ENCODE results near the gene SFTA2. TPM values are rescaled to one million over a fixed set of nuclear protein-coding genes. Genes with fewer than 3 reads are reported as not detected.
A peak's percentile ranks its signal among the peaks of the same experiment; 100 is the strongest.

Gene SFTA2
- total and polyA plus RNA-seq, 9 of the 15 experiments (the other 6 are each of a cell fraction or from before 2014, with no cell fraction given) = not detected

DNA sequence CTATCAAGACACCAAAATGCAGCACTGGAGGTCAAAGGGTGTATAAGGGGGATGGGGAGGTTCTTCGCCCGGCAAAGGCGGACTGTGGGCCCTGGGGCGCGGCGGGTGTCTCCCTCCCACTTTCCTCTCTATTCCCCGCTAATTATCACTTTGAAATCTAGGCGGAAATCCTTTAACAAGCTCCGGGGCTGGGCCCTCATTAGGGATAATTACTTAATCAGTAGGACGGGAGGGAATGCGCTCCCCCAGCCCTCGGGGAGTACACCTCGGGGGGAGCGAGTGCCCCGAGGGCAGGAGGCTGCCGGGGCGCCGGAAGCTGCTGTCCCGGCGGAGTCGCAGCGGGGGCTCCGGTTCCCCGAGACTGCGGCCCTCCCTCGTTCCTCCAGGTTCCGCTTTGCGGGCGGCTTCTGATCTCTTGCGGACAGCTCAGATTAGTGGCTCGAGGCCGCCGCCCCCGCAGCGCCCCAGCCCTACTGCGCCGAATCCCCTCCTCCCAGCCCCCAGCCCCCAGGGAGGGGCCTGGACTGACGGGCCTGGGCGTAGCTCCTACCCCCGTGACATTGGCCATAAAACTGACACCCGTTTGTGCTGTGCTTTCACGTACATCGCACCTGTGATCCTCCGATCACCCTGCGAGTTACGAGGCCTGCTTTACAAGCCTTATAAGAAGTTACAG, 23.5 kb upstream of the SFTA2 start (continued):
- peak; percentile 82 for TF ChIP-seq ZBTB7A (IDR thresholded peaks at IDR 0.05; ENCODE audit: borderline replicate concordance, control insufficient read depth, low read depth, low read length)
- TF ChIP-seq, protein P1, sequence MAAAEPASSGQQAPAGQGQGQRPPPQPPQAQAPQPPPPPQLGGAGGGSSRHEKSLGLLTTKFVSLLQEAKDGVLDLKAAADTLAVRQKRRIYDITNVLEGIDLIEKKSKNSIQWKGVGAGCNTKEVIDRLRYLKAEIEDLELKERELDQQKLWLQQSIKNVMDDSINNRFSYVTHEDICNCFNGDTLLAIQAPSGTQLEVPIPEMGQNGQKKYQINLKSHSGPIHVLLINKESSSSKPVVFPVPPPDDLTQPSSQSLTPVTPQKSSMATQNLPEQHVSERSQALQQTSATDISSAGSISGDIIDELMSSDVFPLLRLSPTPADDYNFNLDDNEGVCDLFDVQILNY (CRISPR knock-in tag; IDR thresholded peaks at IDR 0.05) = no peak
- TF ChIP-seq, protein P2, sequence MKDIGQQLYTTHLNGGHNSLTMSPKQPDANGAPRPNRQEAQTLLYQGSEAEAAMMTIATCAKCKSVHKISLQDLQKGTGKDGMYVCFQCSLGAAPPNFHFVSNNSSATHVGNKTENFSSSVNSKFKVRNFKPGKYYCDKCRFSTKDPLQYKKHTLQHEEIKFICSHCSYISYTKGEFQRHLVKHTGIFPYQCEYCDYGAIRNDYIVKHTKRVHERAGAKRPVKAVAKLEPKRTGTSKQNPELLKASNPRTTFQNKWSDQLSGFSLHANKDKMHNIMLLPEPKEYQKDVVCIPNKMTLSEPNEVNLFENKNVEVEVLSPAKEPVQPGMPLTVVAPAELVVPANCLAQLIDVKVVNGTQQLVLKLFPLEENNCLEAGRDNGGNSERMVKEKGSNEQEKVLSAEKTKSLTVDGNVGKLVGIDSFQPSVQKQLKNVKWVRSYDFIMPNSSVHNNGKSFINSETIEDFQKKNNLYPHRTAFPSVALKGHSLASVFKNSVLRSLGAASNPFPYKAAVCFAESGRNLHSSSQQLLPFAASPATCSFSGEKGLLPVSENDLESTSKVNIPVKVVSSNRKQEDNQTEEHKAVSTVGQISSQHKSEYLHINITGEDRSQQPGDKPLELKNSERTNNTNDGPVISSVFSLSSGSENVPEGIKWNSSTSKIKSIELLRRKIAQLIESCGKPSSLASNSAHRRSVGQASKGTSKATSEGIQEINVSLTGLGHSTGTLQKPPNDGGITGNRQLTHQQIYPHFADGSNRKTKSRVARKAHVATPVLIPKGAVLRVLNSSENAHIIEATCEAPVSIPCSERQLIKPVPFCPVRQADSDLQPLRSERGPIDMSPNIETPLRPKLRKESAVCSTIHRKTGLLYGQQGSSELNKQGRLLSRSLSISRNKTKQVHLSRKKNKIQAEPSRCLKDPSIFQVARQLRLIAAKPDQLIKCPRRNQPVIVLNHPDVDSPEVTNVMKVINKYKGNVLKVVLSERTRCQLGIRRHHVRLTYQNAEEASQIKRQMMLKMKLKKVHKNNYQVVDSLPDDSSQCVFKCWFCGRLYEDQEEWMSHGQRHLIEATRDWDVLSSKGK (CRISPR knock-in tag; IDR thresholded peaks at IDR 0.05) = no peak
- TF ChIP-seq RFX1 (IDR thresholded peaks at IDR 0.05) = no peak
- TF ChIP-seq KDM1A (IDR thresholded peaks at IDR 0.05) = peak; percentile 82 to 83
- no peak for TF ChIP-seq PYGO2 (tag; IDR thresholded peaks at IDR 0.05)
- no peak for TF ChIP-seq SMAD3 (CRISPR knock-in tag; conservative IDR thresholded peaks at IDR 0.05)
- TF ChIP-seq ZFP36 (IDR thresholded peaks at IDR 0.05; ENCODE audit: low read depth, low read length, partially characterized antibody) = peak; percentile 10
- TF ChIP-seq NUFIP1 (IDR thresholded peaks at IDR 0.05; ENCODE audit: partially characterized antibody) = no peak
- peak; percentile 55 for TF ChIP-seq TCF3 (CRISPR knock-in tag; IDR thresholded peaks at IDR 0.05)
- peak; percentile 68 for TF ChIP-seq JUND (IDR thresholded peaks at IDR 0.05; ENCODE audit: borderline replicate concordance, low read depth, low read length)
- no peak; the same call in 2 of the 3 replicates for TF ChIP-seq JUND (tag; IDR thresholded peaks at IDR 0.05; ENCODE audit: borderline replicate concordance, low read depth, low read length)
- no peak for TF ChIP-seq CEBPB (tag; IDR thresholded peaks at IDR 0.05)
- TF ChIP-seq, protein P3, sequence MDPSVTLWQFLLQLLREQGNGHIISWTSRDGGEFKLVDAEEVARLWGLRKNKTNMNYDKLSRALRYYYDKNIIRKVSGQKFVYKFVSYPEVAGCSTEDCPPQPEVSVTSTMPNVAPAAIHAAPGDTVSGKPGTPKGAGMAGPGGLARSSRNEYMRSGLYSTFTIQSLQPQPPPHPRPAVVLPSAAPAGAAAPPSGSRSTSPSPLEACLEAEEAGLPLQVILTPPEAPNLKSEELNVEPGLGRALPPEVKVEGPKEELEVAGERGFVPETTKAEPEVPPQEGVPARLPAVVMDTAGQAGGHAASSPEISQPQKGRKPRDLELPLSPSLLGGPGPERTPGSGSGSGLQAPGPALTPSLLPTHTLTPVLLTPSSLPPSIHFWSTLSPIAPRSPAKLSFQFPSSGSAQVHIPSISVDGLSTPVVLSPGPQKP (CRISPR knock-in tag; IDR thresholded peaks at IDR 0.05) = no peak
- no peak for TF ChIP-seq FOXK2 (conservative IDR thresholded peaks at IDR 0.05 in 1 of 2, IDR thresholded peaks at IDR 0.05 in 1 of 2; ENCODE audit: low read depth in 2 of 2)
- TF ChIP-seq ZNF583 (CRISPR knock-in tag; IDR thresholded peaks at IDR 0.05) = no peak
- TF ChIP-seq TAF1 (IDR thresholded peaks at IDR 0.05; ENCODE audit: control insufficient read depth, extremely low read depth, insufficient read depth, low read length, severe bottlenecking) = peak; percentile 100
- 0 out of 2 replicates have a peak, but pooled peaks have one; percentile 30 for TF ChIP-seq MAX (CRISPR knock-in tag; IDR thresholded peaks at IDR 0.05)
- peak; percentile 36; the same call in 1 of the 2 replicates for TF ChIP-seq C11orf30 (IDR thresholded peaks at IDR 0.05; ENCODE audit: low read depth)
- no peak for TF ChIP-seq ZNF232 (CRISPR knock-in tag; IDR thresholded peaks at IDR 0.05)
- TF ChIP-seq ZNF184 (CRISPR knock-in tag; IDR thresholded peaks at IDR 0.05) = no peak
- no peak for TF ChIP-seq ERF (CRISPR knock-in tag; IDR thresholded peaks at IDR 0.05)
- TF ChIP-seq MTF1 (CRISPR knock-in tag; IDR thresholded peaks at IDR 0.05; ENCODE audit: borderline replicate concordance) = no peak
- no peak for TF ChIP-seq ZC3H8 (IDR thresholded peaks at IDR 0.05)
- no peak for TF ChIP-seq RFX7 (CRISPR knock-in tag; IDR thresholded peaks at IDR 0.05)

Data from K562 (cell line).